Measurements from ENCODE around the gene HMGCS2. TPM values are rescaled to one million over a fixed set of nuclear protein-coding genes. Genes with fewer than 3 reads are reported as not detected.

HMGCS2 gene
- total RNA-seq, 1 experiment from 2014 or later, result not detected

DNA sequence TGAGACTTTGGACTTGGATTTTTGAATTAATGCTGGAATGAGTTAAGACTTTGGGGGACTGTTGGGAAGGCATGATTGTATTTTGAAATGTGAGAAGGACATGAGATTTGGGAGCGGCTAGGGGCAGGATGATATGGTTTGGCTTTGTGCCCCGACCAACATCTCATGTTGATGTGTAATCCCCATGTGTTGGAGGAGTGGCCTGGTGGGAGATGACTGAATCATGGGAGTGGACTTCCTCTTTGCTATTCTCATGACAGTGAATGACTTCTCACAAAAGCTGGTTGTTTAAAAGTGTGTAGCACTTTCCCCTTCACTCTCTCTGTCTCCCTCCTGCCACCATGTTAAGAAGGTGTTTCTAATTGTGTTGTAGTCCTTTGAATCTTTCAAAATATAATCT, 66.3 kb downstream of the HMGCS2 start:
- Histone ChIP-seq H3K79me2 (ENCODE audit: low read depth) (no peaks in the 10 kb centered on the region), H3F3A (ENCODE audit: insufficient read depth, low read depth) (no peaks in the 10 kb centered on the region), H3K9me2 (ENCODE audit: insufficient read depth) (no peaks in the 10 kb centered on the region), H3K4me1 (replicated peaks; ENCODE audit: insufficient read depth) (no peaks in the 10 kb centered on the region), H3K27ac (no peak overlapping the region), H2AFZ (no peak overlapping the region), H4K20me1 (ENCODE audit: insufficient read depth) (no peaks in the 10 kb centered on the region), H3K4me2 (no peak overlapping the region), H3K27me3 (ENCODE audit: insufficient read depth, low read depth) (no peaks in the 10 kb centered on the region), H3K4me3 (no peak overlapping the region), H3K9me3 (ENCODE audit: insufficient read depth, low read depth) (peaks cover 25% of the 10 kb centered on the region), H3K36me3 (ENCODE audit: low read depth) (no peaks in the 10 kb centered on the region)
- peak in 1 of 2 experiments; percentile 16 for DNase-seq
- BruUV-seq (replicated peaks), result no TSS peak
- intact Hi-C loops (cut with micrococcal nuclease; ENCODE audit: unreplicated experiment), result no loop called here
- CTCF ChIA-PET, result no interaction called here
- TF ChIP-seq EZH2 (IDR thresholded peaks at IDR 0.05; ENCODE audit: low read depth), result no peak
- TF ChIP-seq, protein P1, sequence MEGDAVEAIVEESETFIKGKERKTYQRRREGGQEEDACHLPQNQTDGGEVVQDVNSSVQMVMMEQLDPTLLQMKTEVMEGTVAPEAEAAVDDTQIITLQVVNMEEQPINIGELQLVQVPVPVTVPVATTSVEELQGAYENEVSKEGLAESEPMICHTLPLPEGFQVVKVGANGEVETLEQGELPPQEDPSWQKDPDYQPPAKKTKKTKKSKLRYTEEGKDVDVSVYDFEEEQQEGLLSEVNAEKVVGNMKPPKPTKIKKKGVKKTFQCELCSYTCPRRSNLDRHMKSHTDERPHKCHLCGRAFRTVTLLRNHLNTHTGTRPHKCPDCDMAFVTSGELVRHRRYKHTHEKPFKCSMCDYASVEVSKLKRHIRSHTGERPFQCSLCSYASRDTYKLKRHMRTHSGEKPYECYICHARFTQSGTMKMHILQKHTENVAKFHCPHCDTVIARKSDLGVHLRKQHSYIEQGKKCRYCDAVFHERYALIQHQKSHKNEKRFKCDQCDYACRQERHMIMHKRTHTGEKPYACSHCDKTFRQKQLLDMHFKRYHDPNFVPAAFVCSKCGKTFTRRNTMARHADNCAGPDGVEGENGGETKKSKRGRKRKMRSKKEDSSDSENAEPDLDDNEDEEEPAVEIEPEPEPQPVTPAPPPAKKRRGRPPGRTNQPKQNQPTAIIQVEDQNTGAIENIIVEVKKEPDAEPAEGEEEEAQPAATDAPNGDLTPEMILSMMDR (conservative IDR thresholded peaks at IDR 0.05), result no peak
- POLR2A ChIA-PET (ENCODE audit: unreplicated experiment), result no interaction called here

DNA sequence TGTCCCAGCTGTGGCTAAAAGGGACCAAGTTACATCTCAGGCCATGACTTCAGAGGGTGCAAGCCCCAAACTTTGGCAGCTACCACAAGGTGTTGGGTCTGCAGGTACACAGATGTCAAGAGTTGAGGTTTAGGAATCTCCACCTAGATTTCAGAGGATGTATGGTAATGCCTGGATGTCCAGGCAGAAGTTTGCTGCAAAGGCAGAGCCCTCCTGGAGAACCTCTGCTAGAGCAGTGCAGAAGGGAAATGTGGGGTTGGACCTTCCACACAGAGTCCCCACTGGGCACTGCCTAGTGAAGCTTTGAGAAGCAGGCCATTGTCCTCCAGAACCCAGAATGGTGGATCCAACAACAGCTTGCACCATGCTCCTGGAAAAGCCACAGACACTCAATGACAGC, 67.0 kb downstream of the HMGCS2 start:
- CTCF ChIA-PET, result no interaction called here
- intact Hi-C loops (cut with micrococcal nuclease; ENCODE audit: unreplicated experiment), result no loop called here
- H3K4me2 ChIP-seq, result no peak overlapping the region
- no peak overlapping the region for H3K4me3 ChIP-seq
- no TSS peak for BruUV-seq (replicated peaks)
- no peaks in the 10 kb centered on the region for H4K20me1 ChIP-seq (ENCODE audit: insufficient read depth)
- H3K27me3 ChIP-seq (ENCODE audit: insufficient read depth, low read depth), result no peaks in the 10 kb centered on the region
- H3K36me3 ChIP-seq (ENCODE audit: low read depth), result no peaks in the 10 kb centered on the region
- H3K79me2 ChIP-seq (ENCODE audit: low read depth), result no peaks in the 10 kb centered on the region
- H3F3A ChIP-seq (ENCODE audit: insufficient read depth, low read depth), result no peaks in the 10 kb centered on the region
- H3K9me2 ChIP-seq (ENCODE audit: insufficient read depth), result no peaks in the 10 kb centered on the region
- peaks cover 25% of the 10 kb centered on the region for H3K9me3 ChIP-seq (ENCODE audit: insufficient read depth, low read depth)
- no peaks in the 10 kb centered on the region for H3K4me1 ChIP-seq (replicated peaks; ENCODE audit: insufficient read depth)
- peak in 1 of 2 experiments; percentile 21 for DNase-seq
- H2AFZ ChIP-seq, result no peak overlapping the region
- no peak overlapping the region for H3K27ac ChIP-seq
- POLR2A ChIA-PET (ENCODE audit: unreplicated experiment), result no interaction called here
- no peak for TF ChIP-seq EZH2 (IDR thresholded peaks at IDR 0.05; ENCODE audit: low read depth)
- TF ChIP-seq, protein P1 (conservative IDR thresholded peaks at IDR 0.05), result no peak

DNA sequence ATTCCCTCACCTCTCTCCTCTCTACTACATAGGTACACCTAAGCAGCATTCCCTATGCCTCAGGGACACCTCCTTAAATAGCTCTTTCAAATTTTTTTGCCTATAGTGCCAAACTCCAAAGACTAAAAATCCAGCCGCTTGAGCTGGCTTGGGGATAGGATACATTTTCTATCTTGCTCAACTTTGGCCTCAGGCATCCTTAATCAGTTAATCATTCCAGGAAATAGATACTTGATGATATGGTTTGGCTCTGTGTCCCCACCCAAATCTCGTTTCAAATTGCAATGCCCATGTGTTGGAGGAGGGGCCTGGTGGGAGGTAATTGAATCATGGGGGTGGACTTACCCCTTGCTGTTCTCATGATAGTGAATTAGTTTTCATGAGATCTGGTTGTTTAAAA, 68.4 kb downstream of the HMGCS2 start:
- H3K27ac ChIP-seq, result no peak overlapping the region
- intact Hi-C loops (cut with micrococcal nuclease; ENCODE audit: unreplicated experiment), result no loop called here
- peaks cover 23% of the 10 kb centered on the region for H3K9me3 ChIP-seq (ENCODE audit: insufficient read depth, low read depth)
- POLR2A ChIA-PET (ENCODE audit: unreplicated experiment), result no interaction called here
- no peaks in the 10 kb centered on the region for H3K4me1 ChIP-seq (replicated peaks; ENCODE audit: insufficient read depth)
- BruUV-seq (replicated peaks), result no TSS peak
- H4K20me1 ChIP-seq (ENCODE audit: insufficient read depth), result no peaks in the 10 kb centered on the region
- H3K4me2 ChIP-seq, result no peak overlapping the region
- no peaks in the 10 kb centered on the region for H3K79me2 ChIP-seq (ENCODE audit: low read depth)
- no peaks in the 10 kb centered on the region for H3F3A ChIP-seq (ENCODE audit: insufficient read depth, low read depth)
- no peaks in the 10 kb centered on the region for H3K36me3 ChIP-seq (ENCODE audit: low read depth)
- no peak for TF ChIP-seq EZH2 (IDR thresholded peaks at IDR 0.05; ENCODE audit: low read depth)
- TF ChIP-seq, protein P1 (conservative IDR thresholded peaks at IDR 0.05), result no peak
- DNase-seq, result peak in 1 of 2 experiments; percentile 32
- no peaks in the 10 kb centered on the region for H3K9me2 ChIP-seq (ENCODE audit: insufficient read depth)
- CTCF ChIA-PET, result no interaction called here
- H3K27me3 ChIP-seq (ENCODE audit: insufficient read depth, low read depth), result no peaks in the 10 kb centered on the region
- H2AFZ ChIP-seq, result no peak overlapping the region
- H3K4me3 ChIP-seq, result no peak overlapping the region

Other genes starting within 250 kb of the HMGCS2 start
- 3.6 and 4.1 TPM in 2 replicates for gene ZNF697, start 120.6 kb downstream of the HMGCS2 start, total RNA-seq (2021)
- gene PHGDH, start 57.0 kb downstream of the HMGCS2 start, total RNA-seq (2021), result 373 and 569 TPM in 2 replicates
- not detected in 2 replicates for gene REG4, start 42.6 kb upstream of the HMGCS2 start, total RNA-seq (2021)
- not detected in 2 replicates for gene ADAM30, start 127.6 kb upstream of the HMGCS2 start, total RNA-seq (2021)